ENCODE results near the gene TRPM3. TPM values are rescaled to one million over a fixed set of nuclear protein-coding genes. Genes with fewer than 3 reads are reported as not detected.
A peak's percentile ranks its signal among the peaks of the same experiment; 100 is the strongest.
"Not testable (repeated sequence)": the region's sequence is repeated elsewhere in the genome, so short reads cannot be mapped to it uniquely, and the experiment has no call there.

Gene TRPM3
- total RNA-seq, 8 experiments from 2014 or later: 0.09 to 2.3 (median 1.4) TPM

GRCh38 chr9:70746316-70746715, 375.1 kb downstream of the TRPM3 start:
- 0 to 100% (median 14%) methylated on average over 1 of the region's 1 CpG; no CpG with 5 or more reads in 5 of the 10 experiments for WGBS, 10 experiments
- no peak overlapping the region for H3K4me3 ChIP-seq
- peaks cover 5 to 15% of the 10 kb centered on the region in 2 donors for H3K4me1 ChIP-seq (replicated peaks in 1 of 2)
- peak in 3 of 8 experiments; percentile 3 to 23 (median 19) for ATAC-seq (replicated peaks in 6 of 8)
- peak overlapping the region in 1 of 2 donors; percentile 6 for H3K27ac ChIP-seq
- in situ Hi-C loops (cut with MboI; ENCODE audit: low pct_unique_long_range_greater_than_20kb in 2 of 9, low sequenced_read_pairs in 9 of 9, unreplicated experiment in 9 of 9): no loop called here

GRCh38 chr9:70724794-70725193, 396.6 kb downstream of the TRPM3 start:
- peak in 5 of 8 experiments; percentile 33 to 84 (median 53) for ATAC-seq (replicated peaks in 6 of 8)
- no CpG with 5 or more reads among the region's 1 CpG for WGBS, 10 experiments
- in situ Hi-C loops (cut with MboI; ENCODE audit: low pct_unique_long_range_greater_than_20kb in 2 of 9, low sequenced_read_pairs in 9 of 9, unreplicated experiment in 9 of 9); H3K4me3 ChIP-seq; H3K4me1 ChIP-seq (replicated peaks in 1 of 2); H3K27ac ChIP-seq: not testable (repeated sequence)

- in situ Hi-C loops (cut with MboI; ENCODE audit: low pct_unique_long_range_greater_than_20kb in 2 of 9, low sequenced_read_pairs in 9 of 9, unreplicated experiment in 9 of 9); H3K27ac ChIP-seq; H3K4me3 ChIP-seq; H3K4me1 ChIP-seq (replicated peaks in 1 of 2): not testable (repeated sequence)
- no CpG with 5 or more reads among the region's 1 CpG for WGBS, 10 experiments
- peak in 3 of 8 experiments; percentile 33 to 70 (median 53) for ATAC-seq (replicated peaks in 6 of 8)
Observed at GRCh38 chr9:70724025-70724424, 397.4 kb downstream of the TRPM3 start.

- ATAC-seq (replicated peaks in 6 of 8): peak in 5 of 8 experiments; percentile 24 to 75 (median 33)
- WGBS, 10 experiments: no CpG with 5 or more reads among the region's 1 CpG
- H3K4me3 ChIP-seq; H3K27ac ChIP-seq; H3K4me1 ChIP-seq (replicated peaks in 1 of 2); in situ Hi-C loops (cut with MboI; ENCODE audit: low pct_unique_long_range_greater_than_20kb in 2 of 9, low sequenced_read_pairs in 9 of 9, unreplicated experiment in 9 of 9): not testable (repeated sequence)
Observed at GRCh38 chr9:70706797-70707196, 414.6 kb downstream of the TRPM3 start.

DNA sequence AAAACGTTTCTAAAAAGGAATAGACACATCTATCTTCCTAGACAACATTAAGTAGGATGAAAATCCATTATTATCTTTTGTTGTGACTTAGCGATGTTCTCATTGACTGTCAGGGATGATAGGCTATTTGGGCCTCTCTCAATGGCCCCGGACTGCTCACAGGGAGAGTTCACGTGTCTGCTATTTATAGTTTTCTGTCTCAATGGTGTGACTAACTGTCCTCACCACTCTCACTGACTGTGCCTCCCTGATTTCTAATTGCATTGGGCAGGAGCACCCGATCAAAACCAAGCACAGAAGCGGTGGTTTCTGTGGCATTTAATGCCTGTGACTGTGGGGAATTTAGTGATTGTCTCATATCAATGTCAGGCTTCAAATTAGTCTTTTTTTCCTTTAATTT, 420.3 kb downstream of the TRPM3 start:
- in situ Hi-C loops (cut with MboI; ENCODE audit: low pct_unique_long_range_greater_than_20kb in 2 of 9, low sequenced_read_pairs in 9 of 9, unreplicated experiment in 9 of 9): no loop called here
- Histone ChIP-seq H3K4me1 (replicated peaks in 1 of 2) (peaks cover 12 to 13% of the 10 kb centered on the region in 2 donors), H3K4me3 (no peak overlapping the region), H3K27ac (peak overlapping the region in 1 of 2 donors; percentile 36)
- peak in 5 of 8 experiments; percentile 99 to 100 (median 100) for ATAC-seq (replicated peaks in 6 of 8)
- 10 to 80% (median 44%) methylated on average over 1 to 6 of the region's 6 CpGs for WGBS, 10 experiments

GRCh38 chr9:70696694-70697335, 424.6 kb downstream of the TRPM3 start:
- no peak overlapping the region for H3K27ac ChIP-seq
- no peak for ATAC-seq (replicated peaks in 6 of 8)
- 6 to 65% (median 25%) methylated on average over 1 to 6 of the region's 6 CpGs for WGBS, 10 experiments
- no peak overlapping the region for H3K4me3 ChIP-seq
- H3K4me1 ChIP-seq (replicated peaks in 1 of 2): peaks cover 12 to 16% of the 10 kb centered on the region in 2 donors
- in situ Hi-C loops (cut with MboI; ENCODE audit: low pct_unique_long_range_greater_than_20kb in 2 of 9, low sequenced_read_pairs in 9 of 9, unreplicated experiment in 9 of 9): loop anchor here in 1 of 9 experiments (25.0 kb wide), 1 partner anchor 90 kb away; no protein-coding TSS in a partner anchor

DNA sequence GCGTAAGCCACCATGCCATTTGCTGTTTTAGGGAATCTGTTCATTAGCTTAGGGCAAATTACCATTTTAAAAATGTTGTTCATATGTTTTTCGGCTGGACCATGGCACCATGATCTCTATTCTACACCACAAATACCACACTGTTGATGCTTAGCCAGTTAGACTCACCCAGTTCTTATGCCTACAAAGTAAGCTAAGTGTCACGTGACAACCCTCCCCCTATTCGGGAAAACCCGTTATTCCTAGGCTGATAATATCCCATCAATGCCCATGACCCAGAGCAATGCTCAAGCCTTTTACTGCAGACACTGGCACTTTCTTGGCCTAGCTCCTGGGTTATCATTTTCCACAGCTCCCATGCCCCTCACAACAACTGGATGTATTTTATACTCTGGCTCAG, 426.7 kb downstream of the TRPM3 start:
- Histone ChIP-seq H3K4me1 (replicated peaks in 1 of 2) (peaks cover 0 to 3% of the 10 kb centered on the region in 2 donors), H3K4me3 (no peak overlapping the region), H3K27ac (no peak overlapping the region)
- in situ Hi-C loops (cut with MboI; ENCODE audit: low pct_unique_long_range_greater_than_20kb in 2 of 9, low sequenced_read_pairs in 9 of 9, unreplicated experiment in 9 of 9): loop anchor here in 1 of 9 experiments (25.0 kb wide), 1 partner anchor 93 kb away; no protein-coding TSS in a partner anchor
- WGBS, 10 experiments: 23 to 100% (median 70%) methylated on average over 2 to 5 of the region's 5 CpGs; no CpG with 5 or more reads in 5 of the 10 experiments
- ATAC-seq (replicated peaks in 6 of 8): no peak

GRCh38 chr9:70693186-70693585, 428.2 kb downstream of the TRPM3 start:
- Histone ChIP-seq H3K27ac (no peak overlapping the region), H3K4me1 (replicated peaks in 1 of 2) (peaks cover 0 to 3% of the 10 kb centered on the region in 2 donors), H3K4me3 (no peak overlapping the region)
- WGBS, 10 experiments: 0 to 100% (median 100%) methylated on average over 1 of the region's 1 CpG; no CpG with 5 or more reads in 1 of the 10 experiments
- in situ Hi-C loops (cut with MboI; ENCODE audit: low pct_unique_long_range_greater_than_20kb in 2 of 9, low sequenced_read_pairs in 9 of 9, unreplicated experiment in 9 of 9): loop anchor here in 1 of 9 experiments (25.0 kb wide), 1 partner anchor 94 kb away; no protein-coding TSS in a partner anchor
- no peak for ATAC-seq (replicated peaks in 6 of 8)

- in situ Hi-C loops (cut with MboI; ENCODE audit: low pct_unique_long_range_greater_than_20kb in 2 of 9, low sequenced_read_pairs in 9 of 9, unreplicated experiment in 9 of 9): loop anchor here in 1 of 9 experiments (25.0 kb wide), 1 partner anchor 95 kb away; no protein-coding TSS in a partner anchor
- ATAC-seq (replicated peaks in 6 of 8): no peak
- Histone ChIP-seq H3K4me1 (replicated peaks in 1 of 2) (peaks cover 0 to 3% of the 10 kb centered on the region in 2 donors), H3K4me3 (no peak overlapping the region), H3K27ac (no peak overlapping the region)
- 24 to 100% (median 95%) methylated on average over 1 to 4 of the region's 4 CpGs; no CpG with 5 or more reads in 2 of the 10 experiments for WGBS, 10 experiments
Observed at GRCh38 chr9:70692431-70692830, 429.0 kb downstream of the TRPM3 start.

GRCh38 chr9:70688704-70689103, 432.7 kb downstream of the TRPM3 start:
- in situ Hi-C loops (cut with MboI; ENCODE audit: low pct_unique_long_range_greater_than_20kb in 2 of 9, low sequenced_read_pairs in 9 of 9, unreplicated experiment in 9 of 9): loop anchor here in 1 of 9 experiments (25.0 kb wide), 1 partner anchor 99 kb away; no protein-coding TSS in a partner anchor

DNA sequence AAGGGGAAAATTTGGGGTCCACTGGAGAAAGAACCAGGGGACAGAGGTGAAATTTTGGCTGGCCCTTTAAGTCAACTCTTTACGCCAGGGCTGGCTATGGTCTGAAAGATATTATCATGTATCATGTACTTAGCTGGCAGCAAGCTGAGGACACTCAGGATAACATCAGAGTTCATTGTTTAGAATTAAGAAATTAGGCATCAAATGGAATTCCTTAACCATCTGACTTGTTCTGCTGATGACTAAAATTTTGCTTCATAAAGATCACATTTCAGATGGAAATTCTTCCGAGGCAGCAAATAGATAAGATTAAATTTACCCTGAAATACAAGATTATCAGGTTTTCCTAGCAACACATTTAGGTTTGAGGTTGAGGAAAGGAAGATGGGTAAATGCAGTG, 437.6 kb downstream of the TRPM3 start:
- H3K4me3 ChIP-seq: no peak overlapping the region
- in situ Hi-C loops (cut with MboI; ENCODE audit: low pct_unique_long_range_greater_than_20kb in 2 of 9, low sequenced_read_pairs in 9 of 9, unreplicated experiment in 9 of 9): loop anchor here in 1 of 9 experiments (25.0 kb wide), 1 partner anchor 103 kb away; no protein-coding TSS in a partner anchor
- WGBS, 10 experiments: 29 to 100% (median 82%) methylated on average over 1 to 2 of the region's 2 CpGs; no CpG with 5 or more reads in 2 of the 10 experiments
- no peak for ATAC-seq (replicated peaks in 6 of 8)
- H3K27ac ChIP-seq: no peak overlapping the region
- H3K4me1 ChIP-seq (replicated peaks in 1 of 2): no peaks in the 10 kb centered on the region

More at GRCh38 chr9:70688704-70689103, 432.7 kb downstream of the TRPM3 start:
- peak in 2 of 8 experiments; percentile 41 to 98 for ATAC-seq (replicated peaks in 6 of 8)
- H3K4me3 ChIP-seq: no peak overlapping the region
- H3K27ac ChIP-seq: no peak overlapping the region
- H3K4me1 ChIP-seq (replicated peaks in 1 of 2): no peaks in the 10 kb centered on the region

DNA sequence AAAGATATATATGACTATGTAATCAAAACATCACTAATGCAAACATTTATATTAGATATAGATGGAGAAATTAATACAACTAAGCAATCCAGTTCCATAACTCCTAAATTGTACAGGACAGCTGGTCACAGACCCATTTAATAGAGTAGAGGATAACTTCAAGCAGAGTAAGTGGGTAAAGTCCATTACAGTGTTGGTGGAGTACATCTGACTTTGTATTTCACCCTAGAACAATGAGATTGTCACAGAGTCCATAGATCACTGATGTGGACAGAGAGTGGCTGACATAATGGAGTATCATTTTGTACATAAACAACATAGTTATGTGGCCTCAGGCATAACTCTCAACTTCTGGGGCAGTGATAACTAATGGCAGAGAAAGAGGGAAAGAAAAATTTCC, 439.1 kb downstream of the TRPM3 start:
- Histone ChIP-seq H3K4me3 (no peak overlapping the region), H3K4me1 (replicated peaks in 1 of 2) (no peaks in the 10 kb centered on the region), H3K27ac (no peak overlapping the region)
- in situ Hi-C loops (cut with MboI; ENCODE audit: low pct_unique_long_range_greater_than_20kb in 2 of 9, low sequenced_read_pairs in 9 of 9, unreplicated experiment in 9 of 9): loop anchor here in 1 of 9 experiments (25.0 kb wide), 1 partner anchor 105 kb away; no protein-coding TSS in a partner anchor
- ATAC-seq (replicated peaks in 6 of 8): no peak

GRCh38 chr9:70679845-70680244, 441.6 kb downstream of the TRPM3 start:
- H3K4me1 ChIP-seq (replicated peaks in 1 of 2): no peaks in the 10 kb centered on the region
- WGBS, 10 experiments: 57 to 100% (median 88%) methylated on average over 2 to 4 of the region's 4 CpGs
- no peak overlapping the region for H3K27ac ChIP-seq
- in situ Hi-C loops (cut with MboI; ENCODE audit: low pct_unique_long_range_greater_than_20kb in 2 of 9, low sequenced_read_pairs in 9 of 9, unreplicated experiment in 9 of 9): loop anchor here in 1 of 9 experiments (25.0 kb wide), 1 partner anchor 107 kb away; no protein-coding TSS in a partner anchor
- H3K4me3 ChIP-seq: no peak overlapping the region
- peak in 2 of 8 experiments; percentile 38 to 65 for ATAC-seq (replicated peaks in 6 of 8)
